ENCODE results near the gene FERMT1. TPM values are rescaled to one million over a fixed set of nuclear protein-coding genes. Genes with fewer than 3 reads are reported as not detected.

The FERMT1 gene, protein sequence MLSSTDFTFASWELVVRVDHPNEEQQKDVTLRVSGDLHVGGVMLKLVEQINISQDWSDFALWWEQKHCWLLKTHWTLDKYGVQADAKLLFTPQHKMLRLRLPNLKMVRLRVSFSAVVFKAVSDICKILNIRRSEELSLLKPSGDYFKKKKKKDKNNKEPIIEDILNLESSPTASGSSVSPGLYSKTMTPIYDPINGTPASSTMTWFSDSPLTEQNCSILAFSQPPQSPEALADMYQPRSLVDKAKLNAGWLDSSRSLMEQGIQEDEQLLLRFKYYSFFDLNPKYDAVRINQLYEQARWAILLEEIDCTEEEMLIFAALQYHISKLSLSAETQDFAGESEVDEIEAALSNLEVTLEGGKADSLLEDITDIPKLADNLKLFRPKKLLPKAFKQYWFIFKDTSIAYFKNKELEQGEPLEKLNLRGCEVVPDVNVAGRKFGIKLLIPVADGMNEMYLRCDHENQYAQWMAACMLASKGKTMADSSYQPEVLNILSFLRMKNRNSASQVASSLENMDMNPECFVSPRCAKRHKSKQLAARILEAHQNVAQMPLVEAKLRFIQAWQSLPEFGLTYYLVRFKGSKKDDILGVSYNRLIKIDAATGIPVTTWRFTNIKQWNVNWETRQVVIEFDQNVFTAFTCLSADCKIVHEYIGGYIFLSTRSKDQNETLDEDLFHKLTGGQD
- 1 to 10 TPM in 2 of 4 donors, under 1 TPM in 2; 0.16 to 2.2 (median 1.0) TPM for total RNA-seq

DNA sequence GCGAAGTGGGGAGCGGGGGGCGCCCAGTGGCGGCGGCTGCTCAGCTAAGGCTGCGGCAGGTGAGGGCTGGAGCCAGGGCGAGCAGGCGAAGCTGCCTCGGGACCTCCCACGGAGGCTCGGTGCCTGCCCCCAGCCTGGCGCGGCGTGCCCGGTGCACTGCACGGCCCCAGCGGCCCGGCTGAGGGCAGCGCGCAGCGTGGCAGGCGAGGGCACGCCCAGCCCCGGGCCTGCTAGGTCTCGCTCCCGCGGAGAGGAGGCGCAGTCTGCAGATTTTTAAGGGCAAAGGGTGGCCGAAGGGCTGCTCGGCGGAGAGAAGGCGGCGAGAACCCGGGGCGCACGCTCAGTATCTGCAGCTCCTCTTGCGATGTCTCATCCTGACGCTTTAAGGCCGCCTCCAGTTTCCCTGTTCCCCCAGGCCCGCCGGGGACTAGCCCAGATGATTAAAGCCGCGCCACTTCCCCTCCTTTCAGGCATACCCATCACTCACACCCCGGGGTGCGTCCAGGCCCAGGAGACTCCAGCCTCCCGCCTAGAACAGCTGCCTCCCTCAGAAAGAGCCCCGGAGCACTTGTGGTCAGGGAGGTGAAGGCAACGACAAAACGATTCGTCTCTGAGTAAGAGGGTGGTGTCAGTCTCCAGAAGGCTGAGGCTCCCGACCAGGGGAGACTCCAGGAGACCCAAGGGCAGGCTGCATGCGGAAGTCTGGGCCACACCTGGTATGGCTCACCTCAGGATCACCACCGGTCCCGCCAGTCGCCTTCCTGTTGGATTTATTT, at the start of gene FERMT1:
Gene FERMT1, minus strand, starts transcription at position 158 of the 776 bp plus-strand sequence. CDS start 3,476 bp downstream, outside the sequence.
- no peak for TF ChIP-seq EP300 (IDR thresholded peaks at IDR 0.05)
- TF ChIP-seq POLR2A (IDR thresholded peaks at IDR 0.05): no peak
- TF ChIP-seq CTCF (IDR thresholded peaks at IDR 0.05): no peak
- TF ChIP-seq POLR2AphosphoS5 (IDR thresholded peaks at IDR 0.05): no peak
- peak within 1 kb of the TSS in 2 of 4 donors; percentile 14 to 16 for H3K27ac ChIP-seq
- peaks cover 75% of the 10 kb centered on the region for H3K27me3 ChIP-seq
- H3K36me3 ChIP-seq: no peaks in the 10 kb centered on the region
- WGBS, 2 donors (ENCODE audit: low coverage in 1 of 2): 0% methylated on average over 6 to 12 of the region's 55 CpGs
- H3K4me3 ChIP-seq: peak within 1 kb of the TSS; percentile 26 to 54
- H3K9me3 ChIP-seq: no peaks in the 10 kb centered on the region
- H3K4me1 ChIP-seq: peaks cover 0 to 16% (median 3%) of the 10 kb centered on the region in 3 donors
- ATAC-seq: peak; percentile 76

- Histone ChIP-seq H3K4me1 (peaks cover 0 to 10% (median 0%) of the 10 kb centered on the region in 3 donors), H3K27ac (no peak overlapping the region), H3K9me3 (peaks cover 0 to 8% (median 0%) of the 10 kb centered on the region in 3 donors), H3K4me3 (no peak overlapping the region), H3K27me3 (no peaks in the 10 kb centered on the region), H3K36me3 (no peaks in the 10 kb centered on the region)
- no peak for ATAC-seq
- no peak for TF ChIP-seq POLR2A (IDR thresholded peaks at IDR 0.05)
- TF ChIP-seq CTCF (IDR thresholded peaks at IDR 0.05): no peak
- no peak for TF ChIP-seq EP300 (IDR thresholded peaks at IDR 0.05)
- no peak for TF ChIP-seq POLR2AphosphoS5 (IDR thresholded peaks at IDR 0.05)
These were observed 46.4 kb upstream of the FERMT1 start for GRCh38 chr20:6169251-6169650.

- Histone ChIP-seq H3K4me1 (peaks cover 0 to 13% (median 0%) of the 10 kb centered on the region in 3 donors), H3K27ac (no peak overlapping the region), H3K4me3 (no peak overlapping the region), H3K27me3 (no peaks in the 10 kb centered on the region), H3K36me3 (no peaks in the 10 kb centered on the region), H3K9me3 (peaks cover 0 to 8% (median 0%) of the 10 kb centered on the region in 3 donors)
- TF ChIP-seq EP300 (IDR thresholded peaks at IDR 0.05) (no peak), POLR2AphosphoS5 (IDR thresholded peaks at IDR 0.05) (no peak), CTCF (IDR thresholded peaks at IDR 0.05) (no peak), POLR2A (IDR thresholded peaks at IDR 0.05) (no peak)
- ATAC-seq: no peak
These were observed 45.4 kb upstream of the FERMT1 start for GRCh38 chr20:6168204-6168603.

DNA sequence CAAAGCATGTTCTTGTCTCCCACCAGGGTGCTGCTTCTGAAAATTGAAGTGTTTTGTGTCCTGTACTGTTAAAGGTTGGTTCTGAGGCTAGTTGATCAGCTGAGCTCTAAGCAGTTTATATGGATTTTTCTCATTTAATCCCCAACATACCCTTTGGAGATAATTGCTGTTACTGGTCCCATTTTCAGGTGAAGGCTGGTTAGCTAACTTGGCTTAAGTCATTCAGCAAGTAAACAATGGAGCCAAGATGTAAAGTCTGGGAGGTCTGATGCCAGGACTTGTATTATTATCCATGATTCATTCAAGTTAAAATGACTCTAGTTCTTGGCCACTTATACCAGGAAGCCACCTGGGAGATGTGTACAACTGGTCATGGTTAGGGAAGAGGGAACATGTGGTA, 42.5 kb upstream of the FERMT1 start:
- H3K4me1 ChIP-seq: peaks cover 0 to 23% (median 3%) of the 10 kb centered on the region in 3 donors
- H3K27me3 ChIP-seq: no peaks in the 10 kb centered on the region
- H3K36me3 ChIP-seq: no peaks in the 10 kb centered on the region
- TF ChIP-seq POLR2AphosphoS5 (IDR thresholded peaks at IDR 0.05) (no peak), CTCF (IDR thresholded peaks at IDR 0.05) (no peak), POLR2A (IDR thresholded peaks at IDR 0.05) (no peak), EP300 (IDR thresholded peaks at IDR 0.05) (no peak)
- H3K4me3 ChIP-seq: no peak overlapping the region
- no peaks in the 10 kb centered on the region for H3K9me3 ChIP-seq
- ATAC-seq: no peak
- peak overlapping the region in 1 of 4 donors; percentile 14 for H3K27ac ChIP-seq

Measured in gastroesophageal sphincter (tissue), 4 donors.